GM21619 (cell line): ENCODE measurements around the gene TEX13C.
"Not testable (repeated sequence)": the region's sequence is repeated elsewhere in the genome, so short reads cannot be mapped to it uniquely, and the experiment has no call there.

Source experiments
- ATAC-seq: cut with Tn5 transposase; IDR thresholded peaks from one replicate; pipeline ENCODE4 v1.9.1; 2021; ENCODE audit not compliant: unreplicated experiment

The TEX13C gene

DNA sequence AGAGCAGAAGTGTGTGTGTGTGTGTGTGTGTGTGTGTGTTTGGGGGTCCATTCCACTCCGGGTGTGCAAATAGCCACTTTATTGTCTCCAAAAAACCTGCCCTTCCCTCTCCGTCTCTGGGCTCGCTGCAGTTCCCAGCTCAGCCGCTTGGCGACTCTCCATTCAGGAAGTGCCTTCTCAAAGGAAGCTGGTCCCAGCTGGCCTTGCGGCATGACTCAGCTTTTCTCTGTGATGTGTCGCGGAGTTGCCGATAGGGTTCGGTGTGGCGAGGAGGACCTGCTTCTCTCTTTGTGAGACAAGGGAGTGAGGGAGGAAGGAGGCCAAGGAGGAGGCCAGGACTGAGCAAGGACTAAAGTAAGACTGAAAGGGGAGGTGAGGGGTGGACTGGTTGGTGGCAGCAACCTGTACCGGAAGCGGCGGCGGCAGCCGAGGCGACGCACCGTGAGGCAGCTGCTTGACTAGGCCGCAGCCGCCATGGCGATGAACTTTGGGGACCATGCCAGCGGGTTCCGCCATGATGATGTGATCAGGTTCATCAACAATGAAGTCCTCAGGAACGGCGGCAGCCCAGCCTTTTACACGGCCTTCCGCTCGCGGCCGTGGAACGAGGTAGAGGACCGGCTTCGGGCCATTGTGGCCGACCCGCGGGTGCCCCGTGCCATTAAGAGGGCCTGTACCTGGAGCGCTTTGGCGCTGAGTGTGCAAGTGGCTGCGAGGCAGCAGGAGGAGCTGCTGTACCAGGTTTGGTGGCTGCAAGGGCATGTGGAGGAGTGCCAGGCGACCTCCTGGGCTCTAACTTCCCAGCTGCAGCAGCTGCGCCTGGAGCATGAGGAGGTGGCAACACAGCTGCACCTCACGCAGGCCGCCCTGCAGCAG, at the start of gene TEX13C:
TSS of gene TEX13C (plus strand) at position 226 of the 876 bp plus-strand sequence. CDS start at position 475, 249 bp downstream.
- no peak for ATAC-seq

DNA sequence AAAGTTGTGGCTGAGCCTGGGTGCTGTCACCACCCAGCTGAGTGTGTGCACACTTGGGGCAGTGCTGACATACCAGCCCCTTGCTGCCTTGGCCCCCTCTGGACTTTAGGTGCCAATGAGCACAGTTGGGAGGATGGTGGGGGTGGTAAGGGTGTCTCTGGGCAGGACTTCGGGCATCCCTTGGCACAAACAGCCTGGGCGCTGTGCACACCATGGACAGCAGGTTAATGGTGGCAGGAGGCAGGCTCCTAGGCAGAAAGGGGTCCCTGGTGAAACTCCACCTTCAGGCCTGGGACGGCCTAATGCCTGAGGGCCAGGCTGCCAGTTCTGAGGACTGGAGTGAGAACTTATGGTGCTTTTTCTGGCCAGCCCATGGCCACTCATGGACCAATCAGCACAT, 32.4 kb upstream of the TEX13C start:
- no peak for ATAC-seq

DNA sequence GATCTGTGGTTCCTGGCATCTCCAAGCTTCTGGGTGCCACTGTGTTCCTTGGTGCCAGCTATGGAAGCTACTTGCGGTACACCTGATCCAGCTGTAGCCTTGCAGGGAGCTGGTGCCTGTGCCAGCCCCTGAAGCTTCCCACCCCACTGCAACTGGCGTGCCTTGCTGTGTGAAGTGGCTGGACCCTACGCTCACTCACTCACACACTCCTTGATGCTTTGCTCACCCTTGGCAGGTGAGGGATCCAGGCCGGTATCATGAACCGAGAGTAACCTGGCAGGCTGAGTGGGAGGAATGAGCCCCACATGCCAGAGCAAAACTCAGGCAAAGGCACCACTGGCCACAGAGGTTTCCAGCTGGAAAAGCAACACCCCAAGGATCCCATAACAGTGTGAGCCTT, 31.3 kb upstream of the TEX13C start:
- ATAC-seq: no peak

DNA sequence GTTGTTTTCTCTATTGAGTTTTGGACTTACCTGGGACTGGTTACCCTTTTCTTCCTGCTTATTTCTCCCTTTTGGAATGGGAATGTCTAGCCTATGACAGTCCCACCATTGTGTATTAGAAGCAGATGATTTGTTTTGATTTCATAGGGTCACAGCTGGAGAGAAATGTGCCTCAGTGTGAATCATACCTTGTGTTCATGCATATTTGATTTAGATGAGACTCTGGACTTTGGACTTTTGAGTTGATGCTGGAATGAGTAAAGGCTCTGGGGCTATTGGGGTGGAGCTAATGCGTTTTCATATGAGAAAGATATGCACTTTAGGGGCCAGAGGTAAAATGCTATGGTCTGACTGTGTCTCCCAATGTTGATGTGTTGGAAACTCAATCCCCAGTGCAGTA, 30.5 kb upstream of the TEX13C start:
- ATAC-seq: no peak

DNA sequence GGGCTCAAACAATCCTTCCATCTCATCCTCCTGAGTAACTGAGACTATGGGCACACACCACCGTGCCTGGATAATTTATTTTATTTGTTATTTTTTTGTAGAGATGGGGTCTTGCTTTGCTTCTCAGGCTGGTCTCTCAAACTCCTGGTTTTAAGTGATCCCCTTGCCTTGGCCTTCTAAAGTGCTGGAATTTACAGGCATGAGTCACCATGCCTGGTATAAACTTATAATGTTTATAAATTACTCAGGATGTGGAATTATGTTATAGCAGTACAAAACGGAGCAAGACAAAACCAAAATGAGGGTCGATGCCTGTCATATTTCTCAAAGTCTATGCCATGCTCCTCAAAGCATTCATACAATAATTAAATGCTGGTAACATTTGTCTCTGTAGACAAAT, 29.8 kb upstream of the TEX13C start:
- no peak for ATAC-seq

DNA sequence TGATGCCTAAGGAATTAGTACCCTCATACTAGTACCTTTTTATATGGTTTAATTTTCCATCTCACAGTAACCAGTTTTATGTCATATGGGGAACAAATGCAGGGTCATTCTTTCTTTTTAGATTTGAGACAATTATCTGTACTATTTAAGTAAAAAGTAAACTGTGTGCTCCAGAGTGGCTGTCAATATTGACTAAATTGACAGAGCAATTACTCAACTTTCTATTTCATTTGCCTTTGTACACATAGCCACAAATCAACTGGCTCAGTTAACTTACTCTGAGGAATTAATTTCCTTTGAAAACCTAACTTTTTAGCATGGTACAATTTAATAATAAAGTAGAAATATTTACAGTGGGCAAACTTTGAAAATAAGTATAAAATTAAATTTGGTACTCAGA, 28.5 kb upstream of the TEX13C start:
- ATAC-seq: no peak

DNA sequence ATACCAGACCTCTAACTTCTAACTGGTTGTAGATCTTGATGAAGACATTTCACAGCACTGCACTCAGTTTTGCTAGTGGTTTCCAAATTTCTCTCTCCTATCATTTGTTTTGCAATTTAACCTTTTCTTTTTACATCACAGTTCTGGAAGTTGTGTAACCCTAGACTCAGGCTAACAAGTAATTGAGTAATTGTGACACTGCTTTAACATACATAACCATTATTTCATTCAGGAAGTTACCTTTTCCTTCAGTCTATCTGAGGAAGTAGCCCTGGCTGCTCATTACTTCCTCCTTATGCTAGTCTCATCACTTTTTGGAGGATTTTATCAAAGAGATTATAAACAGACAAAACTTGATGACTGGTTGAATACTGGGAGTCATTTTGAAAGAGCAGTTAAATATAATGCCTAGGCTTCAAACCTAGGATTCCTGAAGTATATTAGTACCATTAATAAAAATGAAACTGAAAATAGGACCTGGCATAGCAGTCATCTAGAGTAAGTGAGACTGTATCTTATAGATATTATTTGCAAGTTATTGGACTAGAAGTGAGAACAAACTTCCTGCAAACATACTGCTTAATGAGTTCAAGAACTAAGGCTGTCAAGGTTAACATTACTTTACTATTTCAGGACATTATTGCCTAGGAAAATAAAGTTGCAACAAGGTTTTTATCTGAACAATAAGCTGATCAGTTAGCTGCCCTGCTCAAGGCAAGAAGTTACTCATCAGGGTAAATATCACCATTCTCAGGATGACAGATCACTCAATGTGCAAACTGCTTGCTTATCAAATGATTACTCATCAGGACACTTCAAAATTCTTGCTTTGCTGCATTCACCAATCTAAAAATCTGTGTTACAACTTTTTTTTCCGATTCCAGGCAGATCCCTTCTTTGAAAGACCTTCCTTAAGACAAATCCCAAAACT, 25.6 kb upstream of the TEX13C start:
- ATAC-seq: peak; percentile 56

DNA sequence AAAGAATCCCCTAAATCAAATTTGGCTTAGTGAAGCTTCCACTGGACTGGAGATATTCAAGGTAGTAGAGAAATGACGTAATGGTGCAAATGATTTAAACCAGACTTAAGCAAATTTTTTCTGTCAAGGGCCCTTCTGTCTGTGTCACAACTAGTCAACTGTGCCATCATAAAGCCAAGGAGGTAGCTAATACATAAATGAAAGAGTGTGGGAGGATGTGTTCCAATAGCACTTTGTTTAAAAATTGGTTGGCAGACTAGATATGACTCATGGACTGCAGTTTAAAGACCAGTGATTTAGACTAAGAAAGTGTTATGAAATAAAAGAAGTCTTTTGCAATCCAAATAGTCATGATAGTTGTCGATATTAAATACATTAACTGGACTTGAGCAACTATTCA, 24.3 kb upstream of the TEX13C start:
- ATAC-seq: peak; percentile 79

DNA sequence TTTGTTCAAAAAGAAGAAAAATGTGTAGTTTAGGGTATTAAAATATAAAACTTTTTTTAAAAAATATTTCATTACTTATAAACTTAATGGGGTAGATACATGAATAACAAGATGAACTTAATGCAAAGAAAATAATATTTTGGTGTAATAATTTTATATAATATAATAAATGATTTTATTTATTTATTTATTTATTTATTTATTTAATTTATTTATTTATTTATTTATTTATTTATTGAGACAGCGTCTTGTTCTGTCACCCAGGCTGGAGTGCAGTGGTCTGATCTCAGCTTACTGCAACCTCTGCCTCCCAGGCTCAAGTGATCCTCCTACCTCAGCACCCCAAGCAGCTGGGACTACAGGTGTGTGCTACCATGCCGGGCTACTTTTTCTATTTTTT, 20.8 kb upstream of the TEX13C start:
- ATAC-seq: no peak

DNA sequence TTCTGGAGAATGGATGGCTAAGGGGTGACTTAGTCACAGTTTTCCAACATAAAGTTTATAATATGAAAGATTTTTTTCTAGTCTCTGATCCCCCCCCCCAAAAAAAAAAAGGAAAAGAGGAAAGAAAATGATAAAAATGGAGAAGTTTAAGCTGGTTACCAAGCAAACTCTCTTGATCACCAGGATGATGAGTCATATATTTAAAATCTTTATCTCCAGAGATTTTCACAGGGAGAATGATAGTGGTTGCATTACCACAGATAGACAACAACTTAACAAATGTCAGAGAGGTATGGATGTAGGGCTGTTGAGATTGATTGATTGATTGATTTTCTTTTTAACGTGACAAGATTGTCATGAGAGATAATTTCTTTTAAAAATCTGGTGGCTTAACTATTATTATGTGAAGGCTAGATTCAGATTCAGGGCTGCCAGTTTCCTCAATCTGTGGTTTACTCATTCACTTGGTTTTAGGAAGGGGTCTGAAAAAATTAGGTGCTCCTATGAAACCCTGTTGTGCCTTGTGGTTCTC, 13.3 kb upstream of the TEX13C start:
- no peak for ATAC-seq

DNA sequence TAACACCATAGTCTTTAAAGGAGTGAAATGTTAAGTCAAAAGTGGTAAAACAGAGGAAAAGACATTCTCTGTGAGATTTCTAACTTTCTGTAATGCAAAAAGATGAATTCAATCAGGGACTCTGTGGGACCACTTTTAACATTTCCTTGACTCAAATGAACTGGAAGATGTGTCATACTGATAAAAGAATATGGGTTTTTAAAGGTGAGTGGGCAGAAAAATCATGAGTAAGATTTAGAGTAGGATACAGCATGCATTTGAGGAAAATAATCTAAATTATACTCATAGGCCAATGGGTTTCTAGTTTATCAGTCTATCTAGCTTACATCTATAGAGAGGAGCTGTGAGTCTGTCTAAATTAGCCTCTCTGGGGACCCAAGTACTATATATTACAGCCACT, 11.0 kb upstream of the TEX13C start:
- no peak for ATAC-seq

DNA sequence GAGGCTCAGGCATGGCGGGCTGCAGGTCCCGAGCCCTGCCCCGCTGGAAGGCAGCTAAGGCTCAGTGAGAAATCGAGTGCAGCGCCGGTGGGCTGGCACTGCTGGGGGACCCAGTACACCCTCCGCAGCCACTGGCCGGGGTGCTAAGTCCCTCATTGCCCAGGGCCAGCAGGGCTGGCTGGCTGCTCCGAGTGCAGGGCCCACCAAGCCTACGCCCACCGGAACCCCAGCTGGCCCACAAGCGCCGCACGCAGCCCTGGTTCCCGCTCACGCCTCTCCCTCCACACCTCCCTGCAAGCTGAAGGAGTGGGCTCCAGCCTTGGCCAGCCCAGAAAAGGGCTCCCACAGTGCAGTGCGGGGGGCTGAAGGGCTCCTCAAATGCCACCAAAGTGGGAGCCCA, 505 bp upstream of the TEX13C start:
- not testable (repeated sequence) for ATAC-seq

DNA sequence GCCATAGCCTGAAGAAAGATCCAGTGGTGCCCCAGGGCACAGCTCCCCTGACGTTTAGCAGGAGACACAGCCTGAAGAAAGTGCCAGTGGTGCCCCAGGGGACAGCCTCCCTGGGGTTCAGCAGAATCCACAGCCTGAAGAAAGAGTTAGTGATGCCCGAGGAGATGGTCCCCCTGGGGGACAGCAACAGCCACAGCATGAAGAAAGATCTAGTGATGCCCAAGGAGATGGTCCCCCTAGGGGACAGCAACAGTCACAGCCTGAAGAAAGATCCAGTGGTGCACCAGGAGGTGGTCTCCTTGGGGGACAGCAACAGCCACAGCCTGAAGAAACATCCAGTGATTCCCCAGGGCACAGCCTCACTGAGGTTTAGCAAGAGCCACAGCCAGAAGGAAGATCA, 2.8 kb downstream of the TEX13C start:
- no peak for ATAC-seq

DNA sequence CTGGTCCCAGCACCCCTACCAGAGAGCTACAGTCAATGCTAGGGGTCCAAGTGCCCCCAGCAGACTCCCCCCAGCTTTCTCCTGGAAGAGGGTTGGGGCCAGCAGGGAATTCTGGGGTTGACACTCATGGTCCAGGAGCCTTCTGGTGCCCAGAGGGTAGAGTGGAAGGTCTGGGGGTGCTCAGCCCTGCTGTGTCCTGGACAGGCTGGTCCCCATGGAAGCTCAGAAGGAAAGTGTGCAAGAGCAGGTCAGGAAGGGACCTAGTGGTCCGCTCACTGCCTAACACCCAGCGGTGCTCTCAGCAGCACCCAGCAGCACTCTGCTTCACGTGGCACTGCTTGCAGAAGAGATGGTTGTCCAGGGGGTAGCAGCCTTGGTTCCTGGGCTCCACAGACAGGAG, 6.9 kb downstream of the TEX13C start:
- no peak for ATAC-seq

DNA sequence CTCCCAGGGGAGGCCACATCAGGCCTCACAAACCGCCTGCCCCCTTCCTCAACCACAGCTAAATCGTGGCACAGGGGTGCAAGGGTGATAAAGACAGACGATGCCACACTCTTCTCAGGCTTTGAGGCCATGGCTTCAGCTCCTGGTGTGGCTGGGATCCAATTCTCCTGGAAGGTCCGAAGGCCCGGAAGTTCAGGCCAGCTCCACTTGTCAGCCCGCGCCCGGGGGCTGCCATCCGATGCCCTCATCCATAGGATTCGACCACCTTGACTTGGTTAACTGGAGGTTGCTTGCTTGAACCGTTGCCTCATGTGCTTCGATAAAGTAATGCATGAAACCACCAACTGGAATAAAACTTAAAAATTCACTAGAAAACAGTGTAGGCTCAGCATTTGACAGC, 8.2 kb downstream of the TEX13C start:
- ATAC-seq: no peak

DNA sequence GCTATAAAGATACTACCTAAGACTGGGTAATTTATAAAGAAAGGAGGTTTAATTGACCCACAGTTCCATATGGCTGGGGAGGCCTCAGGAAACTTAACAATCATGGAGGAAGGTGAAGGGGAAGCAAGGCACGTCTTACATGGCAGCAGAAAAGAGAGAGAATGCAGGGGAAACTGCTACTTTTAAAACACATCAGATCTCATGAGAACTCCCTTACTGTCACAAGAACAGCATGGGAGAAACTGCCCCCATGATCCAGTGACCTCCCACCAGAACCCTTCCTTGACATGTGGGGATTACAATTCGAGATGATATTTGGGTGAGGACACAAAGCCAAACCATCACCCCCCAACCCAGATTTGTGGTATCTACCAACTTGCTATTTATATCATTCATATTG, 13.9 kb downstream of the TEX13C start:
- ATAC-seq: no peak

DNA sequence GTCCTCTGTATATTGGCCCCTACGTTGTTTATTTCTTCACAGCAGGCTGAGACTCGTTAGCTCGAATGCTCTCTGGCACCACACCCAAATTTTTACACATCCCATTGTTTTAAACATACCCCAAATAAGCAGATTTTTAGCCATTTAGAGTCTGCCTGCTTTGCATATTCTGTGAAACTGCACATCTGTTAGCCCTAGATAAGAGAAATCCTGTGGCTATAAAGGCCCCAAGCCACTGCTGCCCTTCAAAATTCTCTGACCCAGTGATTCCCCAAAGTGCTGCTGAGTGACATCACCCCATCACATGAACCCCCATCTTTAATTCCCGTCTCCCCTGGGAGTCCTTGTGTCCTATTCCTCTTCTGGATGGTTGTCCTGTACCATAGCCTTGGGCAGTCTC, 20.8 kb downstream of the TEX13C start:
- no peak for ATAC-seq

DNA sequence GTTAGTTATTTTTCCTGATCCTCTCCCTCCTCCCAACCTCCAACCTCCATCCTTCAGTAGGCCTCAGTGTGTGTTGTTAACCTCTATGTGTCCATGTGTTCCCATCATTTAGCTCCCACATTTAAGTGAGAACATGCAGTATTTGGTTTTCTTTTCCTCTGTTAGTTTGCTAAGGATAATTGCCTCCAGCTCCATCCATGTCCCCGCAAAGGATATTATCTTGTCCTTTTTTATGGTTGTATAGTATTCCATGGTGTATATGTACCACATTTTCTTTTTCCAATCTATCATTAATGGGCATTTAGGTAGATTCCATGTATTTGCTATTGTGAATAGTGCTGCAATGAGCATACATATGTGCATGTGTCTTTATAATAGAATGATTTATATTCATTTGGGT, 54.5 kb downstream of the TEX13C start:
- ATAC-seq: no peak
